Cardiac fibroblast (primary cell): ENCODE results near the gene RGS18.
"Not testable (repeated sequence)": the region's sequence is repeated elsewhere in the genome, so short reads cannot be mapped to it uniquely, and the experiment has no call there.

ENCODE experiments used
- DNase-seq, 2 donors: peaks; one replicate each; pipeline versions ENCODE4 v3.0.0 to v3.0.0-alpha.2; 2010; ENCODE audit warnings: low read depth in 2 of 2
- H3K4me3 ChIP-seq, 2 donors: replicated peaks in 1 of 2; 1 replicate in 1 of 2; 2 replicates in 1 of 2; pipeline ENCODE4 v1.5.1; 2011; ENCODE audit warnings: low read depth in 2 of 2, low read length in 2 of 2, mild to moderate bottlenecking in 2 of 2, moderate library complexity in 1 of 2
- TF ChIP-seq, protein P1 (sequence below): IDR thresholded peaks from one replicate; pipeline ENCODE4 v1.5.1; 2011; ENCODE audit warnings: low read depth, mild to moderate bottlenecking, low read length, inconsistent platforms

The RGS18 gene

GRCh38 chr1:192123212-192123611 is 35.0 kb upstream of the RGS18 start:
- H3K4me3 ChIP-seq, result no peak overlapping the region
- no peak for DNase-seq
- TF ChIP-seq, protein P1, sequence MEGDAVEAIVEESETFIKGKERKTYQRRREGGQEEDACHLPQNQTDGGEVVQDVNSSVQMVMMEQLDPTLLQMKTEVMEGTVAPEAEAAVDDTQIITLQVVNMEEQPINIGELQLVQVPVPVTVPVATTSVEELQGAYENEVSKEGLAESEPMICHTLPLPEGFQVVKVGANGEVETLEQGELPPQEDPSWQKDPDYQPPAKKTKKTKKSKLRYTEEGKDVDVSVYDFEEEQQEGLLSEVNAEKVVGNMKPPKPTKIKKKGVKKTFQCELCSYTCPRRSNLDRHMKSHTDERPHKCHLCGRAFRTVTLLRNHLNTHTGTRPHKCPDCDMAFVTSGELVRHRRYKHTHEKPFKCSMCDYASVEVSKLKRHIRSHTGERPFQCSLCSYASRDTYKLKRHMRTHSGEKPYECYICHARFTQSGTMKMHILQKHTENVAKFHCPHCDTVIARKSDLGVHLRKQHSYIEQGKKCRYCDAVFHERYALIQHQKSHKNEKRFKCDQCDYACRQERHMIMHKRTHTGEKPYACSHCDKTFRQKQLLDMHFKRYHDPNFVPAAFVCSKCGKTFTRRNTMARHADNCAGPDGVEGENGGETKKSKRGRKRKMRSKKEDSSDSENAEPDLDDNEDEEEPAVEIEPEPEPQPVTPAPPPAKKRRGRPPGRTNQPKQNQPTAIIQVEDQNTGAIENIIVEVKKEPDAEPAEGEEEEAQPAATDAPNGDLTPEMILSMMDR, result no peak

DNA sequence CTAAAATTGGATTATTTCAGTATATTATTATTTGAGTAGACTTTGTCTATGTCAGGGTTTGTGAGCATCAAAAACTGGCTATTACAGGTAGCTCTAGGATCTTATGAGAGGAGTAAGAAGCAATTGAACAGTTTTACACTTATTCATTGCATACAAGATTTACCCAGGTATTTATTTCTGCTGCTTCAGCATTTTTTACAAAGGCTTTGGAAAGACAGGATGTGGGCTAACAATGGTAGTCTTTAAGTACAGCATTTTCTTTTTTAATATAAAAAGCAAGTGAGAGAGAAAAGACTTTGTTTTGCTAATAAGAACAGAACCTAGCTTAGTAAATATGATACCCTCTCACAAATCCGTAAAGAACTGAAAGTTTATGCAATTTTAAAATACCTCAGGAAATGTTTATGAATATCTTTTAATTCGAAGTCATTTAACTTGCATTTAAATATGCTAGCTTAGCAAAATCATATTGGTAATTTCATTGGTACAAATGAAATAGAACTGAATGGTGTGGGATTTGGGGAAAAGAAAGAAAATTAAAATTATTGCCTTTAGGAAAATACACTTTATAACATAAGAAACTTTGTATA is 32.1 kb upstream of the RGS18 start:
- TF ChIP-seq, protein P1, result no peak
- DNase-seq, result no peak
- H3K4me3 ChIP-seq, result no peak overlapping the region

DNA sequence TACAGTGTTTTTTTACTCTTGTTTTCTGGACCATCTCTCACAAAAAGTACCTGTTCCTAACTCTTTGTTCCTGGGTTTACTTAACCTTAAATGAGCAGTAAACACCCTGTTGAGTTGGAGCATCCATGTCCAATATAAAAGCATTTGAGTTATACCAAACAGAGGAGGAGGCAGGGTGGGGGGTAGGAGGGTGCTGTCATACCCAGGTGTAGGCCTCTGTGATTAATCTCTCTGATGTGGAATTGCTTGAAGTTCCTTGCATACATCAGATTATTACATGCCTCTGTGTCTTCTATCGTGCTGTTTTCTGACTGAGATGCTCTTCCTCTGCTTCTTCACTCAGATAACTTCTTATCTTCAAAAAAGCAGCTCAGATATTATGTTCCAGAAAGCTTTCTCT is 28.1 kb upstream of the RGS18 start:
- TF ChIP-seq, protein P1, result no peak
- no peak for DNase-seq
- H3K4me3 ChIP-seq, result no peak overlapping the region

- H3K4me3 ChIP-seq, result not testable (repeated sequence)
Observed at GRCh38 chr1:192130865-192131264, 27.4 kb upstream of the RGS18 start.

GRCh38 chr1:192131914-192132313 is 26.3 kb upstream of the RGS18 start:
- TF ChIP-seq, protein P1, result no peak
- H3K4me3 ChIP-seq, result no peak overlapping the region
- DNase-seq, result no peak

More at GRCh38 chr1:192130865-192131264, 27.4 kb upstream of the RGS18 start:
- DNase-seq, result not testable (repeated sequence)

DNA sequence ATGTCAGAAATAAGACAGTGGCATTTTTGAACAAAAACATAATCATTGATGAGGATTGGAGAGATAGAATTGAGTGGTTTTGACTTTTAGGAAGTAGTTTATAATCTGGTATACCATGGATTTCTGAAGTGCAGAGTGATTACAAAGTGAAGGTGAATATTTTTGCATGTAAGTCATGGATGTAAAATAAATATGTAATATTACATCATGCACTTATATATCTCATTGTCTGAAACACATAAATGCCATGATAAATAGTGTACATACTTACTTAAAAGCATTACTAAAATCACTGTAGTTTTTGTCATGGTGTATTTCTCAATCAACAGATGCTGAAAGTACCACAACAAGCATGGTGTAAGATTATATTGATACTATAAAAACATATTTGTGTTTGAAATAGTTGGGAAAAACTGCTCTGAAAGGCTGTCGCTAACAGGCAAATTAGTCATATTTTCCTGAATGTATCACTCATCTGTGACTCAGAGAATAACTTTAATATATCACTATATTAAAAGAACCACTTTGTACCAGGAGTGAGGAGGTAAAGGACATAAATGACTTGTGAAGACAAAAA is 24.8 kb upstream of the RGS18 start:
- H3K4me3 ChIP-seq, result no peak overlapping the region
- peak; percentile 10 to 71 for DNase-seq
- TF ChIP-seq, protein P1, result no peak

DNA sequence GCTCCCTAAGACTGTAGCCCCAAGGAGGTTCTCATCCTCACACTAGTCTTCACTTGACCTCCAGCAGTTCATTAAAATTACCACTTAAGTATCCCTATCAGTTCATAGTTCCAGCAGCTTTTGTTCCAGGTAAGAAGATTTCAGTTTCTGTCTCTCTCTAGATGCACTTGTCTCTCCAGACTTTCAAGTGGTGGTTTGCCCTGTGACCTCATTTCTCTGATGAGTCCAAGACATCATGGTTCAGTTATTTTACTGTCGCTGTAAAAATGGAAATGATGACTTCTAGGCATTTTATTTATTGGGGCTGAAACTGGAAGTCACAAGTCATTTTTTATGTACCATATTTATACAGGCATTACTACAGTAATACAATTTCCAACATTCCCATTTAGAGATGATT is 17.9 kb upstream of the RGS18 start:
- TF ChIP-seq, protein P1, result no peak
- no peak for DNase-seq

More for the DNA sequence above, 17.9 kb upstream of the RGS18 start:
- H3K4me3 ChIP-seq, result no peak overlapping the region
